Endothelial cell of hepatic sinusoid (primary cell): ENCODE measurements around the gene OR52M1.

Experiments
- in situ Hi-C: cut with HindIII; loops from 2 replicates; pipeline ENCODE4 v1.10.0; 2017; ENCODE audit warnings: low sequenced_read_pairs

Gene OR52M1

DNA sequence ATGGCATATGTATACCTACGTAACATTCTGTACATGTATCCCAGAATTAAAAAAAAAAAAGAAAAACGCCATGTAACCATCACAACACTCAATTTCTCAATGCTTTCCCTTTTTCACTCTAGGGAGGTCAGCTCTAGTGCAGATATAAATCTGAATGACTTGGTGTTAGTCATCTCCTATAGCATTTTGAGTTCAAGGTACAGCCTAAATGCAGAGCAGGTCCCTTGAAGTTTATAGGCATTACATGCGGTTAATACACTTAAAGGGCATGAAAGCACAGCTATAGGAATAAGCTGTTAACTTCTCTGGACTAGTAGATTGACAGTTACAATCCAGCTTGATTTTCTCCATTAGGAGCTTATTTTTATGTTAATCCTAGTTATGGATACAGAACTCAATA is 20.4 kb downstream of the OR52M1 start:
- in situ Hi-C loops, result no loop called here

DNA sequence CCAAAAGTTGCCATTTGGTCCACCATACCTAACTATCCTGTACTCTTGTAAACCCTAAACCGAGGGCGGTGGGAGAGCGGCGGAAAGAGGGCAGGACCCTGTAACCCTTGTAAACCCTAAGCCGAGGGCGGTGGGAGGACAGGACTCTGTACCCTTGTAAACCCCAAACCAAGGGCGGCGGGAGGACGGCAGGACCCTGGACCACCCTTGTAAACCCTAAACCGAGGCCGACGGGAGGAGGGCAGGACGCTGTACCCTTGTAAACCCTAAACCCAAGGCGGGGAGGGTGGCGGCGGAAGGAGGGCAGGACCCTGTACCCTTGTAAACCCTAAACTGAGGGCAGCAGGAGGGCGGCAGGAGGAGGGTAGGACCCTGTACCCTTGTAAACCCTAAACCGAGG is 24.1 kb downstream of the OR52M1 start:
- in situ Hi-C loops, result no loop called here

DNA sequence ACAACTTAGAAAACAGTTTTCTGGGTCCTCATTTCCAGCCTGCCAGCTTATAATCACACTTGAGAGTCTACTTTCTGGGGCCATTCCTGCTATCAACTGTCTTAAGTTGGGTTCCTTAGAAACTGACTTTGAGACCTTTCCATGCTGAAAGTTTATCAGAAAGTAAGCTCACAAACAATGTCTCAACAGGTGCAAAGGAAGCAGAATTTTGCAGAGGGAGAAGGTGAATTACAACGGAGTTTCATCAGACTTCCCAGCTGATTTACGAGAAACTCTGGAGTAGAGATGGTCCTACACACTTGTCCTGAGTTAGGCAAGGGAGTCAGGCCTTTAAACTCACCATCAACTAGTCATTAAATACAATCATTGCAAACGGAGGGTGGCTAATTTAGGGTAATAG is 31.9 kb downstream of the OR52M1 start:
- in situ Hi-C loops, result no loop called here

DNA sequence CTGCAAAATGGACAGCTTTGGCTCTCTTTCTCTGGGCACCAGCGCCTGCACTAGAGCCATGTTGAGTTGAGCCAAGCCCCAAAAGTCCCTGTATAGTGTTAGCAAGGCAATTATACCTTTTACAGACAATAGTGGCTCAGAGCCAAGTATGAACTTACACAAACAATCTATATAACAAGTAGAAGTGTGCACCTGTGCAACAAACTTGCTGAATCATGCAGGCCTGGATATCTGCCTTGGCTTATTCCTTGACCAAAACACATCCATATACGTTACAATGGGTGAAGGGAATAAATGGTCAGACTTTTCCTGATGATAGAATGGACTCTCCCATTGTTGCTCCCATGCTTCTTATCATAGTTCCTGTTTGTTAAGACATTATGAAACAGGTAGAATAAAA is 32.8 kb downstream of the OR52M1 start:
- in situ Hi-C loops, result no loop called here

- in situ Hi-C loops, result no loop called here
Observed at GRCh38 chr11:4578624-4579023, 33.6 kb downstream of the OR52M1 start.

DNA sequence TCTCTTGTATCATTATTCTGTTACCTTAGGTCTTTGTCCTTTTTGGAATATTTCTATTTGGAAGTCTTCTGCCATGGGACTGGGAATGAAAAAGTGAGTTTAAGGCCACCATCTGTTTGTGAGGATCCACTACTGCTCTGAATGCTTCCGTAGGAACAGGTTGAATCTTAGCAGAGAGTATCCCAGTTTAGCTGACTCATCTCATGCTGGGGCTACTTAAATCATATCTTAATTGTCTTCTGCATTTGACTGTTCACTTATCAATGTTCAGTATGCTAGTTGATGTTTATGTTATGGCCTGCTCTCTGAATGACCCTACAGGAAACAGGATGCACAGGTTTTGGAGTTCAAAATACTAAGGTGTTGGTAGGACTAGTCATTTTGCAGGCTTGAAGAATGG is 35.1 kb downstream of the OR52M1 start:
- in situ Hi-C loops, result no loop called here

GRCh38 chr11:4581443-4581842 is 36.5 kb downstream of the OR52M1 start, which contains the start of gene OR52I2:
TSS of gene OR52I2 (plus strand) at chr11:4581743.
- in situ Hi-C loops, result no loop called here

GRCh38 chr11:4589017-4589416 is 44.0 kb downstream of the OR52M1 start:
- in situ Hi-C loops, result no loop called here

DNA sequence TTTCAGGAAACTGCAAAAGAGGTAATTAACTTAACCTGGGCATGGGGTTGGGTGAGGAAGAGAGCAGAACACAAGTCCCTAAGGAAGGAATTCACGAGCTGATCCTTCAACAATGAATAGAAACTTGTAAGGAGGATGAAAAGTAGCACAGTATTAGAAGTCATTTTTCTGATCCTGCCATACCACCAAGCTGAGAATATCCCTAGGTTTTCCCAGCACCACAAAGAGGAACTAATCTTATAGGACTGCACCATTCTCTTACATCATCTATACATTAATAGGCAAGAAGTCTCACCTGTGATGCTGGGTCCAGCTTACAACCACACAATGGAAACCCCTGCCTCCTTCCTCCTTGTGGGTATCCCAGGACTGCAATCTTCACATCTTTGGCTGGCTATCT is 48.7 kb downstream of the OR52M1 start, which contains the start of gene OR52I1:
TSS of gene OR52I1 (plus strand) at position 301 of the 400 bp plus-strand sequence. CDS start at position 301, 0 bp downstream.
- in situ Hi-C loops, result no loop called here
